GM18505 (cell line): ENCODE data around the gene PTPRA.

Experiments used
- ATAC-seq: cut with Tn5 transposase; IDR thresholded peaks from one replicate; pipeline ENCODE4 v1.9.1; 2021; ENCODE audit not compliant: unreplicated experiment
- POLR2A ChIP-seq: IDR thresholded peaks from 4 replicates; pipeline ENCODE4 v1.6.1; 2011; ENCODE audit warnings: borderline replicate concordance; ENCODE audit not compliant: insufficient read depth, insufficient read length; ENCODE audit errors: extremely low read depth

Gene PTPRA

GRCh38 chr20:2839732-2840137 lies 33.5 kb upstream of the PTPRA start:
- TF ChIP-seq POLR2A: no peak
- no peak for ATAC-seq

GRCh38 chr20:2840138-2840966 lies 32.9 kb upstream of the PTPRA start, which contains the start of the genes PCED1A and VPS16:
Gene PCED1A (minus strand): TSS chr20:2840655. CDS start chr20:2839912, 743 bp downstream.
Gene VPS16 (plus strand): TSS chr20:2840745. CDS start chr20:2840775, 30 bp downstream.
- peak; percentile 85 for TF ChIP-seq POLR2A
- peak; percentile 96 for ATAC-seq

- ATAC-seq: peak; percentile 39
- TF ChIP-seq POLR2A: no peak
Measured at GRCh38 chr20:2840967-2841531, 32.2 kb upstream of the PTPRA start.

- no peak for TF ChIP-seq POLR2A
- no peak for ATAC-seq
Measured at GRCh38 chr20:2845607-2846006, 27.7 kb upstream of the PTPRA start.

- no peak for TF ChIP-seq POLR2A
- ATAC-seq: no peak
Measured at GRCh38 chr20:2846698-2847097, 26.6 kb upstream of the PTPRA start.

GRCh38 chr20:2847802-2848201 lies 25.5 kb upstream of the PTPRA start:
- TF ChIP-seq POLR2A: no peak
- no peak for ATAC-seq

GRCh38 chr20:2849529-2849928 lies 23.8 kb upstream of the PTPRA start:
- TF ChIP-seq POLR2A: no peak
- no peak for ATAC-seq

- ATAC-seq: no peak
- no peak for TF ChIP-seq POLR2A
Measured at GRCh38 chr20:2851086-2851485, 22.2 kb upstream of the PTPRA start.

- no peak for ATAC-seq
Measured at GRCh38 chr20:2858591-2858990, 14.7 kb upstream of the PTPRA start.

GRCh38 chr20:2859330-2860121 lies 13.8 kb upstream of the PTPRA start:
- TF ChIP-seq POLR2A: no peak
- no peak for ATAC-seq

More at GRCh38 chr20:2858591-2858990, 14.7 kb upstream of the PTPRA start:
- no peak for TF ChIP-seq POLR2A

- ATAC-seq: no peak
- TF ChIP-seq POLR2A: no peak
Measured at GRCh38 chr20:2864626-2865025, 8.7 kb upstream of the PTPRA start.

GRCh38 chr20:2865101-2865500 lies 8.2 kb upstream of the PTPRA start:
- no peak for TF ChIP-seq POLR2A
- no peak for ATAC-seq

- TF ChIP-seq POLR2A: no peak
- no peak for ATAC-seq
Measured at GRCh38 chr20:2865630-2866029, 7.7 kb upstream of the PTPRA start.
